ENCODE measurements around the gene EXOC3. TPM values are rescaled to one million over a fixed set of nuclear protein-coding genes. Genes with fewer than 3 reads are reported as not detected.

The EXOC3 gene
- total RNA-seq, 4 donors from 2014 or later = 44.3 to 81.7 (median 54.0) TPM

- TF ChIP-seq CTCF (IDR thresholded peaks at IDR 0.05 in 4 of 5, conservative IDR thresholded peaks at IDR 0.05 in 1 of 5) = no peak
- no peak for TF ChIP-seq POLR2A (IDR thresholded peaks at IDR 0.05)
- ATAC-seq (no peak), DNase-seq (peak in 1 of 2 donors; percentile 6)
- intact Hi-C loops (cut with DNase I; ENCODE audit: low total_unique reads) = no loop called here
- H3K27me3 ChIP-seq = no peaks in the 10 kb centered on the region
- H3K36me3 ChIP-seq = peaks cover 4 to 90% of the 10 kb centered on the region in 2 donors
- H3K27ac ChIP-seq = no peak overlapping the region
- in situ Hi-C loops (cut with MboI; ENCODE audit: low sequenced_read_pairs in 4 of 4) = no loop called here
- no peak overlapping the region for H3K4me3 ChIP-seq
- H3K4me1 ChIP-seq = no peaks in the 10 kb centered on the region
- H3K9me3 ChIP-seq = peaks cover 0 to under 1% (median 0%) of the 10 kb centered on the region in 3 donors
These were observed 14.4 kb downstream of the EXOC3 start for GRCh38 chr5:457195-457961.

DNA sequence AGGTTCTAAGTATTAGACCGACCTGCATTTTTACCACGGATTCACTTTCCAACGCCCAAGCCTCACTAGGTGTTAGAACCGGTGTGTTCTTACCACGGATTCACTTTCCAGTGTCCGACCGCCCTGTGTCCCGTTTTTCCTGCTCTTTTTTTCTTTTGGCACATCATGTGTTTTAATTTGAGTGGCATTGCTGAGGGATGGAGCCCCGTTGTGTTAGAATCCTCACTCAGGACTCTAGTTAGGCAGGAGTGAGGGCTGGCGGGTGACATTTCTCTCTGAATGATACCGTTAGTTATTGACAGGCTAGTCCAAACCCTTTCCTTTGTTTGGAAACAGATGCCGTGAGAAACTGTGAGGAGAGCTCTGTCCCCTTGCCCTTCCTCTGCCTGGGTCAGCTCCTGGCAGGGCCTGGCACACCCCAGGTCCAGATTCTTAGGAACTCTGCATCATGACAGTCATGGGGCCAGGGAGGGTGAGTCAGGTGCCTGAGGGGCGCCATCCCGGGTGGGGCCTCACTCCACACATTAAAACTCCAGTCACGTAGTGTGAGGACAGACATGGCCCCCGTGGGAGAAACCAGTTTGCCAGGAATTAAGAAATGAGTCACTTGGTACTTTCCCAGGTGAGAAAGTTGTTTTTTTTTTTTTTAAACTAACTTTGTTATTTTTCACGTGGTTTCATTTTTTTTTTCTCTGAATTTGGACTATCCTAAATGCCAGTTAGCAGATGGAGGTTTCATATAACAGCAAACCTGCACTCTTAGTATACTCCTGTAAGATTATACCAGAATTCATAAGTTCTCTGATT is 15.8 kb downstream of the EXOC3 start:
- Histone ChIP-seq H3K4me1 (no peaks in the 10 kb centered on the region), H3K27me3 (no peaks in the 10 kb centered on the region), H3K36me3 (peaks cover 0 to 90% of the 10 kb centered on the region in 2 donors), H3K27ac (no peak overlapping the region), H3K4me3 (no peak overlapping the region), H3K9me3 (no peaks in the 10 kb centered on the region)
- intact Hi-C loops (cut with DNase I; ENCODE audit: low total_unique reads) (no loop called here), in situ Hi-C loops (cut with MboI; ENCODE audit: low sequenced_read_pairs in 4 of 4) (no loop called here)
- DNase-seq (peak in 1 of 2 donors; percentile 27), ATAC-seq (no peak)
- TF ChIP-seq POLR2A (IDR thresholded peaks at IDR 0.05) (no peak), CTCF (IDR thresholded peaks at IDR 0.05 in 4 of 5, conservative IDR thresholded peaks at IDR 0.05 in 1 of 5) (no peak)

DNA sequence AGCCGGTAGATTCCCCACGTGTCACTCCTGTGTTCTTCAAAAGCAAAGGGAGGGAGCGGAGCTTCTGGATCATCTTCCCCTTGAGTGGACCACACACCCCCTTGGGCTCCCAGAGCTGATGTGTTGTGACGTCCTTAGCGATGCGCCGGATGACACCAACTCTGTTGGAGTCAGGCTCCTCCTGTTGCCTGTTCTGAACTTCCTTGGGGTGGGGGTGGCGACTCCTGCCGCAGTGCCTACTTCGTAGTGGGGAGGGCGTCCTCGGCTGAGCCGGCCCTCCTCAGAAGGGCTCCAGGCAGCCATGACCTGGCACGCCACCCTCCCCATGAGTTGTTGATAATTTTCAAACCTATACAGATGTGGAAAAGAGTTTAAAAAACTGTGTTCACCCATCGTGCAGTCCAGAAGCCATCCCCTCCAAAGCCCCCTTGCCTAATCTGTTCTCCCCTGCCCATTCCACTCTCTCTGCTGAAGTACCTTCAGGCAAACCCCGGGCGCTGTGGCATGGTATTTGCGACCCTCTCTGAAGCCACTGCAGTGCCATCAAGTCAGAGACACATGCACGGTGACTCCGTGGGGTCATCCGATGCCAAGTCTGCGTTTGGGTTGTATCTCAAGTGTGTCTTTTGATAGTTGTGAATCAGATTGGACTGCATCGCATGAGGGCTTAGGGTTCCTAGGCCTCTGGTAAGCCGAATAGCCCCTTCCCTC is 16.7 kb downstream of the EXOC3 start:
- Histone ChIP-seq H3K9me3 (no peaks in the 10 kb centered on the region), H3K27me3 (no peaks in the 10 kb centered on the region), H3K27ac (no peak overlapping the region), H3K4me3 (no peak overlapping the region), H3K36me3 (peaks cover 0 to 92% of the 10 kb centered on the region in 2 donors), H3K4me1 (no peaks in the 10 kb centered on the region)
- in situ Hi-C loops (cut with MboI; ENCODE audit: low sequenced_read_pairs in 4 of 4) = no loop called here
- no peak for TF ChIP-seq CTCF (IDR thresholded peaks at IDR 0.05 in 4 of 5, conservative IDR thresholded peaks at IDR 0.05 in 1 of 5)
- intact Hi-C loops (cut with DNase I; ENCODE audit: low total_unique reads) = no loop called here
- DNase-seq (peak in 1 of 2 donors; percentile 3), ATAC-seq (no peak)

DNA sequence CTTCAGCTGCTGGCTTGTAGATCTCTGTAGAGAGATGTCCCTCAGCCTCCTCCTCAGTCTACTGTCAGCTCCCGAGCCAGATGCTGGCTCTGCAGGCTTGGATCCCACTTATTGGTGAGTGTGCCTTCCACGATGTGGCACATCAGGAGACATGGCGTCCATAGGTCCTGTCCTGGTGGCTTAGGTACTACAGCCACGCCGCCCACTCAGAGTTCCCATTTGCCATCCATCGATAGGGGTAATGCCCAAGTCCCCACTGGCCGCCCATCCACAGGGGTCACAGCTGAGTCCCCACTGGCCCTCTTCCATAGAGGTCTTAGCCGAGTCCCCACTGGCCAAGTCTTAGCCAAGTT is 17.3 kb downstream of the EXOC3 start:
- Histone ChIP-seq H3K9me3 (no peaks in the 10 kb centered on the region), H3K27ac (no peak overlapping the region), H3K27me3 (no peaks in the 10 kb centered on the region), H3K4me1 (no peaks in the 10 kb centered on the region), H3K4me3 (no peak overlapping the region), H3K36me3 (peaks cover 0 to 92% of the 10 kb centered on the region in 2 donors)
- TF ChIP-seq POLR2A (IDR thresholded peaks at IDR 0.05) = no peak
- no peak for TF ChIP-seq CTCF (IDR thresholded peaks at IDR 0.05 in 4 of 5, conservative IDR thresholded peaks at IDR 0.05 in 1 of 5)
- intact Hi-C loops (cut with DNase I; ENCODE audit: low total_unique reads) (no loop called here), in situ Hi-C loops (cut with MboI; ENCODE audit: low sequenced_read_pairs in 4 of 4) (no loop called here)
- DNase-seq = peak in 1 of 2 donors; percentile 7
- no peak for ATAC-seq

All from gastrocnemius medialis (tissue), 4 donors.